ENCODE data around the gene CITED4. TPM values are rescaled to one million over a fixed set of nuclear protein-coding genes. Genes with fewer than 3 reads are reported as not detected.
"Not testable (repeated sequence)": the region's sequence is repeated elsewhere in the genome, so short reads cannot be mapped to it uniquely, and the experiment has no call there.

The CITED4 gene
- total RNA-seq, 1 experiment from 2014 or later: 1.3 TPM

GRCh38 chr1:40896482-40896881 is 34.3 kb upstream of the CITED4 start:
- TF ChIP-seq CTCF (conservative IDR thresholded peaks at IDR 0.05; ENCODE audit: low read depth, low read length): no peak
- no peak for TF ChIP-seq EZH2 (IDR thresholded peaks at IDR 0.05; ENCODE audit: borderline replicate concordance, low read depth, low read length, poor library complexity, severe bottlenecking)
- H3K27ac ChIP-seq (ENCODE audit: low read depth, low read length, poor library complexity, severe bottlenecking): no peak overlapping the region
- H3K4me1 ChIP-seq (ENCODE audit: insufficient read depth, low read length, poor library complexity, severe bottlenecking): no peaks in the 10 kb centered on the region
- no peak for DNase-seq (ENCODE audit: low spot score)
- CTCF ChIA-PET: no interaction called here
- POLR2A ChIA-PET (ENCODE audit: low non-redundant PET): no interaction called here
- no peaks in the 10 kb centered on the region for H3K27me3 ChIP-seq (replicated peaks; ENCODE audit: insufficient read depth, low read depth, low read length, poor library complexity)
- no peak overlapping the region for H3K4me3 ChIP-seq (ENCODE audit: low read depth, low read length, poor library complexity, severe bottlenecking)
- no peaks in the 10 kb centered on the region for H3K36me3 ChIP-seq (ENCODE audit: insufficient read depth, low read length, poor library complexity, severe bottlenecking)
- intact Hi-C loops (cut with micrococcal nuclease; ENCODE audit: unreplicated experiment): no loop called here
- peaks cover 15% of the 10 kb centered on the region for H3K9me3 ChIP-seq (ENCODE audit: low read depth, low read length, poor library complexity, severe bottlenecking)
- BruUV-seq (replicated peaks): no TSS peak

- Histone ChIP-seq H3K9me3 (ENCODE audit: low read depth, low read length, poor library complexity, severe bottlenecking) (peaks cover 15% of the 10 kb centered on the region), H3K36me3 (ENCODE audit: insufficient read depth, low read length, poor library complexity, severe bottlenecking) (no peaks in the 10 kb centered on the region), H3K4me1 (ENCODE audit: insufficient read depth, low read length, poor library complexity, severe bottlenecking) (no peaks in the 10 kb centered on the region), H3K27ac (ENCODE audit: low read depth, low read length, poor library complexity, severe bottlenecking) (no peak overlapping the region), H3K4me3 (ENCODE audit: low read depth, low read length, poor library complexity, severe bottlenecking) (no peak overlapping the region), H3K27me3 (replicated peaks; ENCODE audit: insufficient read depth, low read depth, low read length, poor library complexity) (no peaks in the 10 kb centered on the region)
- no TSS peak for BruUV-seq (replicated peaks)
- CTCF ChIA-PET: no interaction called here
- intact Hi-C loops (cut with micrococcal nuclease; ENCODE audit: unreplicated experiment): no loop called here
- DNase-seq (ENCODE audit: low spot score): no peak
- TF ChIP-seq EZH2 (IDR thresholded peaks at IDR 0.05; ENCODE audit: borderline replicate concordance, low read depth, low read length, poor library complexity, severe bottlenecking): no peak
- TF ChIP-seq CTCF (conservative IDR thresholded peaks at IDR 0.05; ENCODE audit: low read depth, low read length): no peak
- POLR2A ChIA-PET (ENCODE audit: low non-redundant PET): no interaction called here
Observed at GRCh38 chr1:40895601-40896000, 33.4 kb upstream of the CITED4 start.

GRCh38 chr1:40894858-40895257 is 32.7 kb upstream of the CITED4 start:
- H3K4me3 ChIP-seq (ENCODE audit: low read depth, low read length, poor library complexity, severe bottlenecking); H3K27me3 ChIP-seq (replicated peaks; ENCODE audit: insufficient read depth, low read depth, low read length, poor library complexity); CTCF ChIA-PET; intact Hi-C loops (cut with micrococcal nuclease; ENCODE audit: unreplicated experiment); H3K4me1 ChIP-seq (ENCODE audit: insufficient read depth, low read length, poor library complexity, severe bottlenecking); H3K36me3 ChIP-seq (ENCODE audit: insufficient read depth, low read length, poor library complexity, severe bottlenecking); BruUV-seq (replicated peaks); DNase-seq (ENCODE audit: low spot score); POLR2A ChIA-PET (ENCODE audit: low non-redundant PET); H3K27ac ChIP-seq (ENCODE audit: low read depth, low read length, poor library complexity, severe bottlenecking): not testable (repeated sequence)
- H3K9me3 ChIP-seq (ENCODE audit: low read depth, low read length, poor library complexity, severe bottlenecking): peaks cover 15% of the 10 kb centered on the region

GRCh38 chr1:40894455-40894854 is 32.3 kb upstream of the CITED4 start:
- no peak for TF ChIP-seq EZH2 (IDR thresholded peaks at IDR 0.05; ENCODE audit: borderline replicate concordance, low read depth, low read length, poor library complexity, severe bottlenecking)
- no peak for TF ChIP-seq CTCF (conservative IDR thresholded peaks at IDR 0.05; ENCODE audit: low read depth, low read length)
- Histone ChIP-seq H3K4me1 (ENCODE audit: insufficient read depth, low read length, poor library complexity, severe bottlenecking) (no peaks in the 10 kb centered on the region), H3K36me3 (ENCODE audit: insufficient read depth, low read length, poor library complexity, severe bottlenecking) (no peaks in the 10 kb centered on the region), H3K27me3 (replicated peaks; ENCODE audit: insufficient read depth, low read depth, low read length, poor library complexity) (no peaks in the 10 kb centered on the region), H3K9me3 (ENCODE audit: low read depth, low read length, poor library complexity, severe bottlenecking) (peaks cover 15% of the 10 kb centered on the region), H3K27ac (ENCODE audit: low read depth, low read length, poor library complexity, severe bottlenecking) (no peak overlapping the region), H3K4me3 (ENCODE audit: low read depth, low read length, poor library complexity, severe bottlenecking) (no peak overlapping the region)
- ChIA-PET CTCF (no interaction called here), POLR2A (ENCODE audit: low non-redundant PET) (no interaction called here)
- intact Hi-C loops (cut with micrococcal nuclease; ENCODE audit: unreplicated experiment): no loop called here
- BruUV-seq (replicated peaks): no TSS peak
- DNase-seq (ENCODE audit: low spot score): no peak

Measured in A673 (cell line).